Dedifferentiated amniotic fluid mesenchymal stem cell (primary cell): Measurements from ENCODE around the gene MMAB.

Experiments
- DNase-seq: peaks from one replicate; pipeline ENCODE4 v3.0.0-alpha.2; 2016; ENCODE audit errors: extremely low spot score

The MMAB gene

DNA sequence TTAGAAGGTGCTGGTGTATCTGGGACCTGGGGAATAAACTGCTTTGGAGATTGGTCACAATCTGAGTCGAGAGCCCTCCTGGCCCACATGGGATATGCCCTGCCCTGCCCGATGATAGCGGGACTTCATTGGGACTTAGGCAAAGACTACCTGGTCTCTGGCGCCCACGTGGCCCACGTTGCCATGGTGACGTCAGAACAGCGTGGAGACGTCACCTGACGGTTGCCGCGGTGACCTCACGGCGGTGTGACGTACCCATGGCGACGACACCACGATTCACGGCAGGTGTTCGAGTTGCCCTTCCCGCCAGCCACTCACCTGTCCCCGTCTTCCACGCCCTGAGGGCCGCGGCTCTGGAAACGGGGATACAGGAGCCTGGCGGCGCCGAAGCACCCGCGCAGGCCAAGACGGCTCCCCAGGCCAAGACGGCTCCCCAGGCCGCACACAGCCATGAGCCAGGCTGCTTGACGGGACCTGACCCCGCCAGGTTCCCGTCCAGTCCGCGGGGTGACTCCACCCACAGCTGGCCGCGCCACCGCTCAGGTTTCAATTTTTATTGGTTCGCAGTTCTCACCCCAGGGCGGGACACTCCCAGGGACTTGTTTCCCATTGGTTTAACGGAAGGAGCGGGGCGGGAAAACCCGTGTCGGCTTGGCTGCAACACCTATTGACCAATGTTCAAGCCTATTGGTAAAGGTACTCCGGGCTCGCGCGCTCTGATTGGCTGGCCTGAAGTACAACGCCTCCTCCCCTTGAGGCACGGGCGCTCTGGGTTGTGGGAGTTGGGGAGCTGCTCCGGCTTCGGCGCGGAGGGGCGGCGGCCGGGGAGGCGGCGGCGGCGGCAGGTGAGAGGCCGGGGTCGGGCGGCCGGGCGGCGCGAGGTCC, at the start of gene MMAB, which contains the start of gene MVK:
Gene MMAB (minus strand): TSS at position 476 of the 885 bp plus-strand sequence. CDS start 24 bp downstream, at position 452.
Gene MVK (plus strand): TSS at position 766 of the 885 bp plus-strand sequence. CDS start 1,029 bp downstream, outside the sequence.
- peak; percentile 99 for DNase-seq

DNA sequence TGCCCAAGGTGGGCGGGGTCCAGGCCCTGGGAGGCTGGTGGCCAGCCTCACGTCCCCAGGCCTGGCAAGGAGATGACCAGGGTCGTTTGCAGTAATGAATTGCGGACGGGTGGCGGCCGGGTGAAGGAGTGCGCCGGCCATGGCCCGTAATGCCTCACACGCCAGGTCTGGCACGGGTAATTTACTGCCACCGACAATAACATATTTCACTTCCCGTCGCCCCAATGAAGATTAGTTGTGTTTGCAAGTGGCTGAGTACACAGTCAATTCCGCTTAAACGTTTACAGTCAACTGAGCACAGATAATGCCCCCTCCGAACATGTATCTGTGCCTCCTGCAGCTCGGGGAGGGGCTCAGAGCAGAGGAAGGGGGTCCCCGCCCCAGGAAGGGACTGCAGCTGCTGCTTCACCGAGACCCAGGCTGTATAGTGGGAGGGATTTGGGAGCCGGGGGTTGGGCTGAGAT, 48.6 kb upstream of the MMAB start:
- DNase-seq, result no peak

DNA sequence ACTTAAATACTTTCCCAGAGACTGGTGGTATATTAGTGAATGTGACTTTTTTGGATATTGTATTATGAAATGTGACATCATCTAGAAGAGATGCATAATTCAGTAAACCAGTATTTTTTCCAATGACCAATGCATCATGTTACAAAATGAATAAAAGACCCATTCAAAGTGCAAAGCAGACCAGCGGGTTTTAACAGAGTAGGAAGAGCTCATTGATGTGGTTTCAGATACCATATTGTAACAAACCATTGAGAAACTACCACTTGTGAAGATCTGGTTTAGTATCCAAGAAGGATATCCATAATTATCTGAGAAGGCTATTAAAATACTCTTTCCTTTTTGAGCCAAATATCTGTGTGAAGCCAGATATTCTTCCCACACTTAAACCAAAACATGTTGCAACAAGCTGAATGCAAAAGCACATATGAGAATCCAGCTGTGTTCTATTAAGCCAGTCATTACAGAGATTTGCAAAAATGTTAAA, 47.9 kb upstream of the MMAB start:
- peak; percentile 40 for DNase-seq

DNA sequence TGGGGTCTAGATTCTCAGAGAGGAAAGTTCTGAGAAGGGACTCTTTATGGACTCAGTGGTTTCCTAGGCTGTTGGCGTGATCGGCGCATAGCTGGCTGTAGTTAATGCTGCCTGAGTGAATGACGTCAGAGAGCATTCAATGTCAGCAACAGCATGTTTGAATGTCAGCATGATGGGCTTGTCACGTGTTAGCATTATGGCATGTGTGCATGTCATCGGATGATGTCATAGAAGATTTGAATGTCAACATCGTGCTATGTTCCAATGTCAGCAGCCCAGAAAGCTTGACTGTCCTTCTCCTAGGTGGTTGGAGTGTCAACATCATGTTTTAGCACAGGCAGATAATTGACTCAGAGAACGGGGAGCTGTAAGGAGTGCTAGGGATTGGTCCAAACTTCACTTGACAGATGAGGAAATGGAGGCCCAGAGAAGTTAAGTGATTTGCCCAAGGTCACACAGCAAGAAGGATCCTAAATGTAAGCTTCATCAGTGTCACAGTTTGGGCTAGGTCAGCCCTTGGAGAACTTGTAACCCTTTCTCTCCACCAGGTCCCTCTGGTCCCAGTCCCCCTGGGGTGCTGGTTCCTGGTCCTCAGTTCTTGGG, 45.8 kb upstream of the MMAB start:
- no peak for DNase-seq

DNA sequence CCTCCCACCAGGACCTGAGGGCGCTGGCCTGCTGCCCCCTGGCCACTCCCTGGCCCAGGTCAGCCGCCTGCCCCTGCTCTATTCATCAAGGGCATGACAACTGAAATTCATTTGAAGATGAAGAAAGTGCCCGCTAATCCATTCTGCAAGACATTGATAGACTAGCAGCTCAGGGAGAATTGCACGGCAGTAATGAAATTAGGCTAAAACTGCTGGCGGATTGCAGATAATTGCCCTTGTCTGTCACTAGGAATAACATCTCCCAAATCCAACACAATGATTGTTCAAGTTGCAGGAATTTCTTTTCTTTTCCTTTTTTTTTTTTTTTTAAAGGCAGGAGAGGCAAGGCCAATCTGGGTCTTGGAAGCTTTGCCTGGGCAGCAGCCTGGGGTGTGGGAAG, 44.8 kb upstream of the MMAB start:
- no peak for DNase-seq

DNA sequence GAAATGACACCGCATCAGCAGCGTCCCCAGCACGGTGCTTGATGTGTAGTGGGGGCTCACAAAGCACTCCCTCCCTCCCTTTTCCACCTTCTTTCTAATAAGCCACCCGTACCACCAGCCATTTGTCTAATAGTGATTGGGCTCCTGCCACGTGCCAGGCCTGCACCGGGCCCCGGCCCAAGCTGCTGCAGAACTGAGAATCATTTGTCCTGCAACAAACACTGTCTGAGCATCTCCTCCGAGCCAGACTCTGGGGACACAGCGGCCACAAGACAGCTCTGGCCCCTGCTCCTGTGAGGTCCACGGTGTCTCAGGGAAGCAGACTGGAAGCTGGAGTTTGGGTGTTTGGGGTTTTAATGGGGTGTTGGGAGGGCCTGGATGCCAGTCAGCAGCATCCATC, 44.2 kb upstream of the MMAB start:
- no peak for DNase-seq

DNA sequence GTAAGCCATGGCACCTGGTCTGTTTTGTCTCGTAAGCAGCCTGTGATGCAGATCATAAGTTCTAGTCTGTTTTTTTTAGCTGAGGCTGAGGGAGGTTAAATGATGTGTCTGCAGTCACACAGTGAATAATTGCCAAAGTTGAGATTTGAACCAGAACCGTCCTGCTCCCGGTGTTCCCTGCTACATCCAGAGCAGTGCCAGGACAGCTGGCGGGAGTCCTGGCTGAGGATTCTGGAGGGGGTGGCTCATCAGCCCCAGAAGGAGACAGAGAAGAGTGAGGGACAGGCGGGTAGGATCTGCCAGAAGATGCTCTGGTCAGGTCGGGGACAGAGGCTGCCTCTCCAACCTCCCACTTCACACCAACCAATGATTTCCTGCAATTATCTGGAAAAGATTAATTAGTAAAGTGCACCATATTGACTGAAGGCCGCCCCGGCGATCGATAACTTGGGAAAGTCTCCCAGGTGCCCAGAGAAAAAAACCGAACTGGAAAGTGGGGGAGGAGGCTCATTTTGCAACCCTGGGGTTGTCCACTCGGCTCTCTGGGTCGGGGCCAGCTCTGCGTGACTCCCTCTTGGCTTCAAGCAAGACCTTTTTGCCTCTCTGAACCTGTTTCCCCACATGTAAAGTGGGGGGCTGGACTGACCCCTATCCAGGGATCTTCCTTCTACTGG, 42.4 kb upstream of the MMAB start:
- no peak for DNase-seq

DNA sequence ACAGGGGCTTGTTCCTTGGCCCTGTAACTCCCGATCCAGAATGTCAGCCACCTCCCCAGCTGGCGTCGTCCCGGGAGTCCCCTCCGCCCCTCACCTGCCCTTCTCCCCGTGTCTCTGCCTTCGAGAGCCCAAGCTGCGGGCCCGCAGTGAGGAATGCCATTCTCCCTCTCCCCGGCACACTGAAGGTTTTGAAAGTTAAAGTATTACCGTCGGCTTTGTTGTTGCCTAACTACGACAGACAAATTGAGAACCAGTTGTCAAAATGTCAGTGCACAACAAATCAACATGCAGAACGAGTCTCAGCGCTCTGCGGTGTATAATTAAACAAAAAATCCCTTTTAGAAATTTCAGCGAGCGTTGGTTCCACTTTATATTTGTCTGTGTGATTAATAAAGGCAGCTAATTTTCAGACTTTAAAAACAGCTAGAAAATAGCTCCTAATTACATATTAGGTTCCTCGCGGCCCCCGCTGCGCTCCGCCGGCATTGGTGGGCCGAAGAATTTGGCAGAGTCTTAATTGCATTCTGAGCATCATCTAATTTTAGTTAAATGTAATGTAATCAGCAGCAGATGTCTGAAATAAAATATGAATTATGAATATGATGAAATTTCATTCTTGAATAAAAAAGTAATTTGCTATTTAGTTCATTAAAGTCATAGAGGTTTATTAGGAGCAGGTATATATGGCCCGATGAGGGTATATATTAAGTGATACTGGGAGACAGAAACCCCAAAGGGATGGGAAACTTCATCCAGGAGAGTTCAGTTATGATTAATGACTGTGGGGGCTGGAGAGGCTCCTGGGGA, 40.5 kb upstream of the MMAB start:
- no peak for DNase-seq

DNA sequence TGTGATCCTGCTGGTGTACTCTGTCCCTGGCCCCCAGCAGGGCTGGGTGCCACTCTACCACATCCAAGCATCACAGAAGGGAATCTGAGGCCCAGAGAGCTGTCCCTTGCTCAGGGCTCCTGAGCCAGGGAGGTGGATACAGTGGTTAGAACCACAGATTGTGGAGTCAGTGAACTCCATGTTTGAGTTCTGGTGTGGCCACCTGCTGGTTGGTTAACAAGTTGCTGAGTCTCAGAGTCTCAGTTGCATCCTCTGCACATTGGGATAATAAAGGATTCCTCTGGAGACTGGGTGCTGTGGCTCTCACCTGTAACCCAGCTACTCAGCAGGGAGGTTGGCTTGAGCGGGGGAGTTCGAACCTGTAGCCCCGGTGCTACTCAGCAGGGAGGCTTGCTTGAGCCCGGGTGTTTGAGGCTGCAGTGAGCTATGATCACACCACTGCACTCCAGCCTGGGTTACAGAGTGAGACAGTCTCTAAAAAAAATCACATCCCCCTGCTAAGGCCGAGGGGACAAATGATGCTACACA, 39.7 kb upstream of the MMAB start:
- DNase-seq, result no peak

DNA sequence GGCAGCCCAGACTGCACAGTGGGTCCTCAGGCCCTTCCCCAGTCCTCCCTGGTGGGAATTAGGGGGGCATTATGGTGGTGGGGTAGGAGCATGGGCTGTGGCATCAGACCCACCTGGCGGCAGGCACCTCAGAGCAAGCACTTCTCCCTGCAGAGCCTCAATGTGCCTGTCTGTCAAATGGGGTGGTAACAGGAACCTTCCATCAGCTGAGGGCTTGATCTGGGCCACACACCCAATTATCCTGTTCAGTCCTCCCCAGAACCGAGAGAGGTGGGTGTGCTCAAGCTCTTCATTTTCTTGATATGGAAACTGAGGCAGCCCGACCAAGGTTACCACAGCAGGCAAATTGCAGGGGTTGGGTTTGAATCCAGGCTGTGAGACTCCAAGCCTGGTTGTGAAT, 38.7 kb upstream of the MMAB start:
- no peak for DNase-seq

DNA sequence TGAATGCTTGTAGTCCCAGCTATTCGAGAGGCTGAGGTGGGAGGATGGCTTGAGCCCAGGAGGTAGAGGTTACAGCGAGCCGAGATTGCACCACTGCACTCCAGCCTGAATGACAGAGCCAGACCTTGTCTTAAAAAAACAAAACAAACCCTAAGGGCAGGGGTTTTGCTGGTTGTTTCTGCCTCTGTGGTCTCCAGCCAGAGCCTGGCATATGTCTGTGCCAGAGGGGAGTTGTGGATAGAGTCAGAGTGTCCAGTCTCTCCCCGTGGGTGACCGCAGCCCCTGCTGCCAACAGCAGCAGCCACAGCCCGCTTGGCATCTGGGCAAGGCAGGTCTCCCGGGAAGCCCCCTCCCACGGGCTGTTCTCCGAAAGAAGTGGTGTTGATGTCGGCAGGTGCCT, 37.9 kb upstream of the MMAB start:
- no peak for DNase-seq

DNA sequence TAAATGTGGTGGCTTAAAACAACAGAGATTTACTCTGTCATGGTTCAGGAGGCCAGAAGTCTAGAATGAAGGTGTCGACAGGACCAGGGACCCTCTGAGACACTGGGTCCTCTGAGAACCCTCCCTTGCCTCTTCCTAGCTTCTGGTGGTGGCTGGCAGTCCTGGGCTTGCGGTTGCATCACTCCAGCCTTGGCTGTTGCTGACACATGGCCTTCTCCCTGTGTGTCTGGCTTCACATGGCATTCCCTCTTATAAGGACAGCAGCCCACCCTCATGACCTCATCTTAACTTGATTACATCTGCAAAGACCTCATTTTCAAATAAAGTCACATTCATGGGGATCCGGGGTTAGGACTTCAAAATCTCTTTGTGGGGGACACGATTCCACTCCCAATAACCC, 37.2 kb upstream of the MMAB start:
- DNase-seq, result no peak

DNA sequence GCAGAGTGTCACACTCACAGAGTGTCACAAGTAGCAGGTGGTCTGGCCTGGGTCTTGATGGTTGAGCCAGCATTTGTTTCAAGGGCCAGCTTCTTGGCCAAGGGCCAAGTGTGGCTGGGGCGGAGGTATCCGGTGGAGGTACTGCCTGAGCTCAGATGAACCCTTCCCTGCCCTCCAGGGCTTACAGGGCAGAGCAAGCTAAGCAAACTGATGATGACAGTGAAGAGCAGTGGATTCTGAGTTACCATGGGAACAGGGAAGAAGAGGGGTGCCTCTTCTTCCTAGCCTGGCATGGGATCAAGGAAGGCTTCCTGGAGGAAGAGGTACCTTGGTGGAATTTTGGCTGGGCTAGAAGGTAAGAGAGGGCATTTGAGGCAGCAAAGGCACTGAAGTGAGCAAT, 36.0 kb upstream of the MMAB start:
- DNase-seq, result no peak

DNA sequence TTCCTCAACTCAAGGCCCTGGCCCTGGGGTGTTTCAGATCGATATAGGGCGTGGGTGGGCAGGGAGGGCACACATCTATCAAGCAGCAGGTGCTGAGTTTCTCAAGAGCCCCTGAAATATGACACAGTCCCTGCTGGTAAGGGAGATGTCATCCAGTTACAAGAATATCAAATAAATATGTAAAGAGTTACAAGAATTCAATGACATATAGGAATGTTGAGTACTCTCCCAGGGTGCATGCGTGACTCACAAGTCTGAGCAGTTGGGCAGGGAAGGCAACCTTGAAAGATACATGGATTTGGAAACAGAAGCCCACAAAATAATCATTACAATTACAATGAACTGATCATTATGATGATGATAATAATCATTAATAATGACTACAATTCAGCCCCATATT, 35.5 kb upstream of the MMAB start:
- no peak for DNase-seq

DNA sequence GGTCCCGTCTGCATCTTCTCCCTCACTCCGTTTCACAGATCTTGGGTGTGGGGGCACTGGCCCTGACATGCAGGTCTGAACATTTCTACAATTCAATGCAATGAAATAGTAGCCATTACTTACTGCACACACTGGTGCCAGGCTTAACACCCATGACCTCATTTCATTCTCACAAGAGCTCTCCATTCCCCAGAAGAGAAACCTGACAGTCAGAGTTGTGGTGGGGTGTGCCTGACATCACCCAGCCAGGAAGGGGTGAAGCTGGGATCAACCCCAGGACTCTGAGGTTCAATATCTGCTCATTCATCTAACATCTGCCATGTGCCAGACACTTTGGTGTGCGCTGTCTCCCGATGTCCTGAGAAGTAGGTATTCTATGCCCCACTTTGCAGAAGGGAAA, 35.0 kb upstream of the MMAB start:
- DNase-seq, result no peak

DNA sequence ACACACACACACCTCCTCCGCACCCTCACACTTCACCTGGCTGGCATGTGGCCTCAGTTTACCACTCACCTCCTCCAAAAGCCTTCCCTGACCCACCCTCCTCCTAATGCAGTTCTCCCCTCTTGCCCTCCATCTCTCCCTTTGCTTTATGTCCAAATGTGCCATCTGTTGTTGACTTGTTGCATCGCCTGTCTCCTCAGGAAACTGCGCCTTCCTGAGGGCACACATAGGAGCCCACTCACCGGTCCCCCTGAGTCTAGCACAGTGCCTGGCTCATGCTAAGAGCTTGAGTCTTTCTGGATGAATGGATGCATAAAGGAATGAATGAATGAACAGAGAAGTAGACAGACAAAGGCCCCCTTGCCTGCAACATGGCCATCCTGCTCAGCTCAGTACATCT, 34.3 kb upstream of the MMAB start:
- DNase-seq, result no peak

DNA sequence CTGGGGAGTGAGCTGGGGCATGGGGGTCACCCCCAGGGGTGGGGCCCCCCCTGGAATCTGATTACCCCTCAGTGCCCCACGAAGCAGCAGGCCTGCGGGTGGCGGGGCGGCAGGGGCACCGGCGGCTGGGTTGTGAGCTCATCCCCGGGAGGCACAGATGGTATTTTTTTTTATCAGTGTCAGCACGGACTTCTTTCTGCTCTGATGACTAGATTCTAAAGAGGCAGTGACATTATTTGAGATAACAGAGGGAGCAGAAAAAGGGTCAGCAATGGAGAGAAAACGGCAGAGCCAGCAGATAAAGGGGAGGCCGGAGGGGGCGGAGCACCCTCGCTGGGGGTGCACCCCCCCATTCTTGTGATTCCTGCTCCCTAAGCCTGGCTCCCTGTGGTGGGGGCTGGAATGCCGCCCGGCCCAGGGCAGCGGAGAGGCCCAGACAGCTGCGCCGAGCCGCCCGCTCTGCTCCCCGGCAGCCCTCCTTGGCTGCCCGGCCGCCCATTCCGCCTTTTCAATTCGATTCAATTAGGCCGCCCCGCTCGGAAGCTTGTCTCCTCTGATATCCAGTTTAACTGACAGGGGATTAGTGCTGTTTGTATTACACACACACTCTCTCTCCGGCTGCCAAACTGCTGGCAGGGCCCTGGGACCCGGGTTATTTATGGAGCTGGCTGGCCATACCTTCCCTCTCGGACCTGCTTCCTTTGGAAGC, 33.2 kb upstream of the MMAB start:
- no peak for DNase-seq

DNA sequence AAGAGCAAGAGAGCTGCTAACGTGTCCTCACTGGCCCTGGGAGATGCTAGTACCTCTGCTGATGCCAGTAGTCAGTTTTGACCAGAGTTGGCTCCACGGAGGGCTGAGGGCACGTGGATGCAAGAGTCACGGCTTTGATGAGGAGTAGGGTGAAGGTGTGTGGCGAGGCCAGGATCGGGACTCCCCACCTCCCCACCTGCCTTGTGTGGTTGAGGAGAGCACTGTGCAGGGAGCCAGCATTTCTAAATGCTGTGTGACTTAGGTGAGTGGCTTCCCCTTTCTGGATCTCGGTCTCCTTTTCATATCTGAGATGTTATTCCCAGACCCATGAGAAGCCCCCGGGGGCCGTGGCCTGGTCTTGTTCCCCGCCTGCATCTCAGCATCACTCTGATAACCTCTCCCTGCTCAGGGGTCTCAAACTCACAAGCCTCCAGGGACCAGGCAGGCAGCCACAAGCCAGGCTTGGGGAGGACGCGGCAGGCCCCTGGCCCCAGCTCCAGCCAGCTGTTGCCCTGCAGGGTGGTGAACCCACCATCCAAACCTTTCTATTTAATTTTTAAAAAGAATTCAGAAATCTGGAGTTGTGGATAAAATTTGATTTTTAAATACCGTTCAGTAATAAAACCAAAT, 32.4 kb upstream of the MMAB start:
- DNase-seq, result no peak

DNA sequence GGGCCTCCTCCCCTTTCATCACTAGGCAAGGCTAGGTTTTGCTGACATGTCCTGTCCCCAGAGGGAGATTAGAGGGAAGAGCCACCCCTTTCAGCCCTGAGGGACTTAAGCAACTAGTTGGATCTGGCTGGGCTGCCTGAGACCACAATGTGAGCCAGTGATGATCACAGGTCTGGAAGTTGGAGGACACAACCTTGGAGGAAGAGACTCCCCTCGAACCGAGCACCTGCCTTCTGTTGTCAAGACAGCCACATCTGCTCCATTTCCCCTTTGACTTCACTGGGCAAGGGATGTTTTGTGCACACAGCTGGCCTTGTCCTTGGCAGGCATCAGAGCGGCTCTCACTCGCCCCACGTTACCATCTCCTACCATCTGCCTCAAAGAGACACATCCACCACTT, 31.7 kb upstream of the MMAB start:
- DNase-seq, result no peak

DNA sequence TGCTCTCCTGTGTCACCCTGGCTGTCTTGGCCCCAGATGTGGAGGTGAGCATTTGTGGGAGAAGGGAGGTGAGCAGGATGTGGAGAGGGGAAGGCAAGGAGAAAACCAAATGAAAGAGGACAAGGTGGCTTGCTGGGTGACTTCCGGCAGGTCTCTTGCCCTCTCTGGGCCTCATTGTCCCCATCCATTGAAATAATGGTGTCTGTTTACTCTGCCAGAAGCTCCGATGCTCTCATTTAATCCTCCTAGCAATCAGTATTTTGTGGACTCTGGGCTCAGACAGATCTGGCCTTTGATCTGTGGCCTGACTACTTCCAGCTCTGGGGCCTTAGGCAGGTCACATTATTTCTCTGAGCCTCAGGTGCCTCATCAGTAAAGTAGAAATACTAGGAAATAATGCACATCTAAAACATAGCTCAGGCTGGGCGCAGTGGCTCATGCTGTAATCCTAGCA, 30.9 kb upstream of the MMAB start:
- no peak for DNase-seq
